Body of pancreas (tissue), 4 donors: Measurements from ENCODE around the gene CCDC85C.

Experiments used
- CTCF ChIP-seq, 7 experiments: fragments of 450-650 bp in 4 of 7; fragments of 200-600 bp in 3 of 7; sonication (generic) in 3 of 7; IDR thresholded peaks; one replicate each; pipeline ENCODE4 v1.5.1; 2016 to 2019; ENCODE audit warnings: antibody characterized with exemption in 7 of 7
- POLR2A ChIP-seq, 3 donors: fragments of 450-650 bp; IDR thresholded peaks; one replicate each; pipeline ENCODE4 v1.6.1; 2016; ENCODE audit warnings: antibody characterized with exemption in 3 of 3, mild to moderate bottlenecking in 2 of 3

- TF ChIP-seq CTCF (IDR thresholded peaks at IDR 0.05) (no peak), POLR2A (IDR thresholded peaks at IDR 0.05) (no peak)
Observed at GRCh38 chr14:99452968-99453367, 151.0 kb downstream of the CCDC85C start.
